HepG2 (cell line): ENCODE measurements around the gene FLAD1. TPM values are rescaled to one million over a fixed set of nuclear protein-coding genes. Genes with fewer than 3 reads are reported as not detected.

ENCODE experiments used
- FOXM1 ChIP-seq: sonication (generic); formaldehyde crosslinking; IDR thresholded peaks from 2 replicates; pipeline ENCODE4 v1.5.0; 2020; ENCODE audit warnings: missing genetic modification reagents
- KLF6 ChIP-seq: IDR thresholded peaks from 2 replicates; pipeline ENCODE4 v1.8.0; 2016; ENCODE audit warnings: missing biosample characterization, missing genetic modification reagents
- MAFK ChIP-seq, 2 experiments: IDR thresholded peaks in 1 of 2; conservative IDR thresholded peaks in 1 of 2; 2 replicates each; pipeline ENCODE4 v1.6.1; 2011; ENCODE audit warnings: improper control_type of control experiment in 2 of 2, low read length in 2 of 2
- NFRKB ChIP-seq: fragments of 450-650 bp; IDR thresholded peaks from 2 replicates; pipeline ENCODE4 v1.6.1; 2017
- NFYC ChIP-seq: IDR thresholded peaks from 2 replicates; pipeline ENCODE4 v1.6.1; 2016; ENCODE audit warnings: missing genetic modification reagents, missing compliant biosample characterization
- POLR2G ChIP-seq: fragments of 200-400 bp; formaldehyde crosslinking; IDR thresholded peaks from 2 replicates; pipeline ENCODE4 v1.6.1; 2018; ENCODE audit warnings: mild to moderate bottlenecking, low read depth, low read length, moderate library complexity
- RCOR2 ChIP-seq: IDR thresholded peaks from 2 replicates; pipeline ENCODE4 v1.6.1; 2016; ENCODE audit warnings: missing biosample characterization, missing genetic modification reagents
- SRSF9 ChIP-seq: fragments of 200-400 bp; formaldehyde crosslinking; IDR thresholded peaks from 2 replicates; pipeline ENCODE4 v1.6.1; 2018; ENCODE audit warnings: borderline replicate concordance, mild to moderate bottlenecking, low read depth, low read length; ENCODE audit not compliant: insufficient read depth, poor library complexity, severe bottlenecking
- STAG1 ChIP-seq: sonication (generic); formaldehyde crosslinking; IDR thresholded peaks from 2 replicates; pipeline ENCODE4 v1.4.0; 2020; ENCODE audit warnings: missing genetic modification reagents
- THAP11 ChIP-seq: IDR thresholded peaks from 2 replicates; pipeline ENCODE4 v1.6.1; 2016; ENCODE audit warnings: missing biosample characterization, missing genetic modification reagents
- ZBTB7A ChIP-seq: sonication (generic); formaldehyde crosslinking; IDR thresholded peaks from 2 replicates; pipeline ENCODE4 v1.8.0; 2022; ENCODE audit warnings: mild to moderate bottlenecking, missing genetic modification reagents
- ZFP36 ChIP-seq: fragments of 150-350 bp; IDR thresholded peaks from 2 replicates; pipeline ENCODE4 v1.6.1; 2018; ENCODE audit warnings: borderline replicate concordance, low read length, low read depth; ENCODE audit not compliant: partially characterized antibody
- ZNF431 ChIP-seq: sonication (generic); formaldehyde crosslinking; IDR thresholded peaks from 2 replicates; pipeline ENCODE4 v1.9.0; 2022; ENCODE audit warnings: missing genetic modification reagents, low read depth, mild to moderate bottlenecking, borderline replicate concordance
- ZNF468 ChIP-seq: sonication (generic); formaldehyde crosslinking; IDR thresholded peaks from 2 replicates; pipeline ENCODE4 v1.8.0; 2022; ENCODE audit warnings: mild to moderate bottlenecking, moderate library complexity, missing genetic modification reagents
- ZNF607 ChIP-seq: sonication (generic); formaldehyde crosslinking; IDR thresholded peaks from 2 replicates; pipeline ENCODE4 v1.5.1; 2020; ENCODE audit warnings: missing genetic modification reagents, mild to moderate bottlenecking, borderline replicate concordance
- ZNF615 ChIP-seq: sonication (generic); formaldehyde crosslinking; IDR thresholded peaks from 2 replicates; pipeline ENCODE4 v1.5.0; 2020; ENCODE audit warnings: mild to moderate bottlenecking, missing genetic modification reagents, borderline replicate concordance
- ZNF75D ChIP-seq: sonication (generic); formaldehyde crosslinking; IDR thresholded peaks from 2 replicates; pipeline ENCODE4 v1.8.1; 2023; ENCODE audit warnings: missing genetic modification reagents, mild to moderate bottlenecking, borderline replicate concordance
- ZNF761 ChIP-seq: sonication (generic); formaldehyde crosslinking; conservative IDR thresholded peaks from 2 replicates; pipeline ENCODE4 v1.4.0; 2020; ENCODE audit warnings: mild to moderate bottlenecking, missing genetic modification reagents
- polyA plus RNA-seq, 8 experiments: library from polyadenylated mRNA; depleted of rRNA in 3 of 8; stranded (reverse) in 7 of 8; unstranded in 1 of 8; fragments of >200 nt; fragmentation: Illumina TruSeq in 4 of 8; extraction: Trizol in 4 of 8; gene quantifications; 2 replicates each; pipeline versions ENCODE4 v1.2.1 to v1.2.3, GENCODE V29; 2011 to 2016; ENCODE audit warnings: low read depth in 4 of 8, missing spikeins in 1 of 8, mixed read lengths in 1 of 8; ENCODE audit not compliant: insufficient read depth in 1 of 8
- total RNA-seq, 5 experiments: library from RNA; depleted of rRNA; stranded (reverse); fragments of >200 nt; fragmentation: Illumina TruSeq; extraction: Trizol; gene quantifications; 2 replicates each; pipeline ENCODE4 v1.2.3, GENCODE V29; 2016; ENCODE audit warnings: low read depth in 1 of 5
- TF ChIP-seq, protein P1 (sequence below): sonication (generic); formaldehyde crosslinking; IDR thresholded peaks from 2 replicates; pipeline ENCODE4 v1.5.1; 2020; ENCODE audit warnings: mild to moderate bottlenecking, missing genetic modification reagents, borderline replicate concordance
- TF ChIP-seq, protein P2 (sequence below): sonication (generic); formaldehyde crosslinking; IDR thresholded peaks from 2 replicates; pipeline ENCODE4 v1.4.0; 2020; ENCODE audit warnings: missing genetic modification reagents
- TF ChIP-seq, protein P3 (sequence below): IDR thresholded peaks from 2 replicates; pipeline ENCODE4 v1.6.1; 2016

FLAD1 gene
- total and polyA plus RNA-seq, 2 of the 13 experiments (the other 11 are each of a cell fraction or from before 2014, with no cell fraction given): 25.9 to 32.8 TPM

DNA sequence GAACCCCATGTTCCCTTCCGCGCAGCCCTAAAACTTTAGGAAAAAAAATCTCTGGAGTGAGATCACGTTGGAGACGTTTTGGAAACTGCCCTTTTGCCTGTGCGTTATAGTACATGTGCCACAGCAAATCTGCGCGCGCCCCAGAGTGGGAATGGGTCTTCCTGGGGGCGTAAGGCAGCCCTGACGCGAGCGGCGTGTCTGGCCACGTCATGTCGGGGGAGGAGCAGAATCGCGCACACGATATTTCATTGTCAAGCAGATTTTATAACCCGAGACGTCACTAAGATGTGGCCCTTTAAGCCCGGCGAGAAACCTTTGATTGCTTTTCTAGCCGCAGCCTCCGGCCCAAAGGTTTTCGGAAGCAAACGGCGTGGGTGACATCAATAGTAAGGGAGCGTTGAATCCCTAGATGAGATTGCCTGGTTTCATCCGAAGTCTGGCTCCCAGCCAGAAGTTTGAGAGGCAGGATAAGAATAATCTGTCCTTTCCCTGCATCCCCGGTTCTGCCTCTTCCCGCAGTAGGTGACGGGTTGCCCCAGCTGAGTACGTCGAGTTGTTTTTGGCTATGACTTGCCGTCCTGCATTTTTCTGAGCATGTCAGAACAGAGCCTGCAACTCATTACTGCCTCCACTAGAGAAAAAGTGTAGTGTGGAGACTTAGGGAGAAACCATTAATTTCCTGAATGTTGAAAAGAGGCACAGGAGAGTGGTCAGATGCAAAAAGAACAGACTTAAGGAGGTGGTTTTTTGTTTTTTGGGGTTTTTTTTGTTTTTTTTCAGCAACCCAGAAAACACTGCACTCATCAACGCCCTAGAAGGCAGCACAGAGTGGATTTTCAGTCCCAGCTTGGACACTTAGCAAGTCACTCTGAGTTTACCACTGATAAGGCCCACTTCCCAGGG, 45.8 kb upstream of the FLAD1 start (continued):
- TF ChIP-seq, protein P1, sequence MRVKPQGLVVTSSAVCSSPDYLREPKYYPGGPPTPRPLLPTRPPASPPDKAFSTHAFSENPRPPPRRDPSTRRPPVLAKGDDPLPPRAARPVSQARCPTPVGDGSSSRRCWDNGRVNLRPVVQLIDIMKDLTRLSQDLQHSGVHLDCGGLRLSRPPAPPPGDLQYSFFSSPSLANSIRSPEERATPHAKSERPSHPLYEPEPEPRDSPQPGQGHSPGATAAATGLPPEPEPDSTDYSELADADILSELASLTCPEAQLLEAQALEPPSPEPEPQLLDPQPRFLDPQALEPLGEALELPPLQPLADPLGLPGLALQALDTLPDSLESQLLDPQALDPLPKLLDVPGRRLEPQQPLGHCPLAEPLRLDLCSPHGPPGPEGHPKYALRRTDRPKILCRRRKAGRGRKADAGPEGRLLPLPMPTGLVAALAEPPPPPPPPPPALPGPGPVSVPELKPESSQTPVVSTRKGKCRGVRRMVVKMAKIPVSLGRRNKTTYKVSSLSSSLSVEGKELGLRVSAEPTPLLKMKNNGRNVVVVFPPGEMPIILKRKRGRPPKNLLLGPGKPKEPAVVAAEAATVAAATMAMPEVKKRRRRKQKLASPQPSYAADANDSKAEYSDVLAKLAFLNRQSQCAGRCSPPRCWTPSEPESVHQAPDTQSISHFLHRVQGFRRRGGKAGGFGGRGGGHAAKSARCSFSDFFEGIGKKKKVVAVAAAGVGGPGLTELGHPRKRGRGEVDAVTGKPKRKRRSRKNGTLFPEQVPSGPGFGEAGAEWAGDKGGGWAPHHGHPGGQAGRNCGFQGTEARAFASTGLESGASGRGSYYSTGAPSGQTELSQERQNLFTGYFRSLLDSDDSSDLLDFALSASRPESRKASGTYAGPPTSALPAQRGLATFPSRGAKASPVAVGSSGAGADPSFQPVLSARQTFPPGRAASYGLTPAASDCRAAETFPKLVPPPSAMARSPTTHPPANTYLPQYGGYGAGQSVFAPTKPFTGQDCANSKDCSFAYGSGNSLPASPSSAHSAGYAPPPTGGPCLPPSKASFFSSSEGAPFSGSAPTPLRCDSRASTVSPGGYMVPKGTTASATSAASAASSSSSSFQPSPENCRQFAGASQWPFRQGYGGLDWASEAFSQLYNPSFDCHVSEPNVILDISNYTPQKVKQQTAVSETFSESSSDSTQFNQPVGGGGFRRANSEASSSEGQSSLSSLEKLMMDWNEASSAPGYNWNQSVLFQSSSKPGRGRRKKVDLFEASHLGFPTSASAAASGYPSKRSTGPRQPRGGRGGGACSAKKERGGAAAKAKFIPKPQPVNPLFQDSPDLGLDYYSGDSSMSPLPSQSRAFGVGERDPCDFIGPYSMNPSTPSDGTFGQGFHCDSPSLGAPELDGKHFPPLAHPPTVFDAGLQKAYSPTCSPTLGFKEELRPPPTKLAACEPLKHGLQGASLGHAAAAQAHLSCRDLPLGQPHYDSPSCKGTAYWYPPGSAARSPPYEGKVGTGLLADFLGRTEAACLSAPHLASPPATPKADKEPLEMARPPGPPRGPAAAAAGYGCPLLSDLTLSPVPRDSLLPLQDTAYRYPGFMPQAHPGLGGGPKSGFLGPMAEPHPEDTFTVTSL: no peak
- TF ChIP-seq KLF6 (0 out of 2 replicates have a peak, but pooled peaks have one; percentile 7), ZNF431 (no peak), ZNF607 (CRISPR knock-in tag) (no peak), POLR2G (no peak), STAG1 (CRISPR knock-in tag) (no peak), NFYC (CRISPR knock-in tag) (no peak), ZNF468 (CRISPR knock-in tag) (no peak), FOXM1 (CRISPR knock-in tag) (no peak), MAFK (conservative IDR thresholded peaks at IDR 0.05 in 1 of 2, IDR thresholded peaks at IDR 0.05 in 1 of 2; ENCODE audit: low read length in 2 of 2) (0 out of 4 replicates have a peak, but pooled peaks have one; percentile 6 to 24), RCOR2 (CRISPR knock-in tag) (no peak), ZNF761 (CRISPR knock-in tag) (no peak), ZNF75D (CRISPR knock-in tag) (no peak), ZFP36 (no peak), SRSF9 (no peak), ZNF615 (no peak), NFRKB (no peak), ZBTB7A (CRISPR knock-in tag) (no peak), THAP11 (no peak)
- TF ChIP-seq, protein P2, sequence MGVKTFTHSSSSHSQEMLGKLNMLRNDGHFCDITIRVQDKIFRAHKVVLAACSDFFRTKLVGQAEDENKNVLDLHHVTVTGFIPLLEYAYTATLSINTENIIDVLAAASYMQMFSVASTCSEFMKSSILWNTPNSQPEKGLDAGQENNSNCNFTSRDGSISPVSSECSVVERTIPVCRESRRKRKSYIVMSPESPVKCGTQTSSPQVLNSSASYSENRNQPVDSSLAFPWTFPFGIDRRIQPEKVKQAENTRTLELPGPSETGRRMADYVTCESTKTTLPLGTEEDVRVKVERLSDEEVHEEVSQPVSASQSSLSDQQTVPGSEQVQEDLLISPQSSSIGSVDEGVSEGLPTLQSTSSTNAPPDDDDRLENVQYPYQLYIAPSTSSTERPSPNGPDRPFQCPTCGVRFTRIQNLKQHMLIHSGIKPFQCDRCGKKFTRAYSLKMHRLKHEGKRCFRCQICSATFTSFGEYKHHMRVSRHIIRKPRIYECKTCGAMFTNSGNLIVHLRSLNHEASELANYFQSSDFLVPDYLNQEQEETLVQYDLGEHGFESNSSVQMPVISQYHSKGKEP (CRISPR knock-in tag): no peak
- TF ChIP-seq, protein P3, sequence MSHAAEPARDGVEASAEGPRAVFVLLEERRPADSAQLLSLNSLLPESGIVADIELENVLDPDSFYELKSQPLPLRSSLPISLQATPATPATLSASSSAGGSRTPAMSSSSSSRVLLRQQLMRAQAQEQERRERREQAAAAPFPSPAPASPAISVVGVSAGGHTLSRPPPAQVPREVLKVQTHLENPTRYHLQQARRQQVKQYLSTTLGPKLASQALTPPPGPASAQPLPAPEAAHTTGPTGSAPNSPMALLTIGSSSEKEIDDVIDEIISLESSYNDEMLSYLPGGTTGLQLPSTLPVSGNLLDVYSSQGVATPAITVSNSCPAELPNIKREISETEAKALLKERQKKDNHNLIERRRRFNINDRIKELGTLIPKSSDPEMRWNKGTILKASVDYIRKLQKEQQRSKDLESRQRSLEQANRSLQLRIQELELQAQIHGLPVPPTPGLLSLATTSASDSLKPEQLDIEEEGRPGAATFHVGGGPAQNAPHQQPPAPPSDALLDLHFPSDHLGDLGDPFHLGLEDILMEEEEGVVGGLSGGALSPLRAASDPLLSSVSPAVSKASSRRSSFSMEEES (CRISPR knock-in tag): no peak
